HG03432 (cell line): Measurements from ENCODE around the gene WDR41.
"Not testable (repeated sequence)": the region's sequence is repeated elsewhere in the genome, so short reads cannot be mapped to it uniquely, and the experiment has no call there.

Experiments
- ATAC-seq: cut with Tn5 transposase; IDR thresholded peaks from one replicate; pipeline ENCODE4 v1.9.1; 2021; ENCODE audit warnings: mild to moderate bottlenecking, moderate library complexity; ENCODE audit not compliant: unreplicated experiment

Gene WDR41

DNA sequence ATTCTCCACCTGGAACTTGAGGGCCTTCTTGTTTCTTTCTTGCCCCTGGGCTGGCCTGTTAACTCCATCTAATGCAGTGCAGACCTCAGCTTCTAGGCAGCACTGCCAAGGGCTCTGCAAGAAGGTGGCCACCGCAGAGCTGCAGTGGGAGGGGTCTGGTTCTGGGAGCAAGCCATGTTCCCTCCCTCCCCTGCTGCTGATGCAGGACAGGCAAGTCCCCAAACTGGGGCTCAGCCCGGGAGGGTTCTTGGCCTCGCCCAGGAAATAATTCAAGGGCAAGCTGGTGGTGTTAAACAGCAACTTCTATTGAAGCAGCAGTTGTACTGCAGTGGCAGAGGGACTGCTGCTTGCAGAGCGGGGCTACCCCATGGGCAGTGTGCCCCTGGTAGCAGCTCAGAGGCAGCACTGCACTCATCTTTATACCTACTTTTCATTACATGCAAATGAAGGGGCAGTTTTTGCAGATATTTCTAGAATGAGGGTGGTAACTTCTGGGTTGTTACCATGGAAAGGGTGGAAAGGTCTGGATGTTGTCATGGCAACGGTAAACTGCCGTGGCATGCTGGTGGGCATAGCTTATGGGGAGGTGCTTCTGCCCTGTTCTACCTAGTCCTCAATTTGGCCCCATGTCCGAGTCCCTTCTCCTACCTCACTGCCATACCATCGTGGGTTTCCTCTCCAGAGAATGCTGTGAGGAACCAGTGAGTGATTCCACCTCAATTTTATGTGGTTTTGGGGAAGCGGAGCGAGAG, 82.1 kb downstream of the WDR41 start:
- ATAC-seq = no peak

DNA sequence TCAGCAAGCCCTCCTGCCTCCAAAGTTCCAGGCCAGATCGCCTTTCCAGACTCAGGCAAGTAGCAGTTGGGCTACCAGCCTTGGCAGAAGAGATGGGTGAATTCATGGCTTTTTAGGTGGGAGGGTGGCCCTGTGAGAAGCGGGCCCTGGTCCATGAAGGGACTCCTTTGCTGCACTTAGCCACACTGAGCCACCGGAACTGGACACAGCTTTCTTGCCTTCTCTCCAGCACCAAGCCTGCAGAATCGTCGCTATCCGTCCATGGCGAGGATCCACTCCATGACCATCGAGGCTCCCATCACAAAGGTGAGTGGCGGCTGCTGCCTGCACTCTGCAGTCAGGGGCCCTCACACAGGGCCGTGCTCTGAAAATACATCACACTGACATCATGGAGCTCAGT, 85.0 kb downstream of the WDR41 start:
- ATAC-seq = no peak

DNA sequence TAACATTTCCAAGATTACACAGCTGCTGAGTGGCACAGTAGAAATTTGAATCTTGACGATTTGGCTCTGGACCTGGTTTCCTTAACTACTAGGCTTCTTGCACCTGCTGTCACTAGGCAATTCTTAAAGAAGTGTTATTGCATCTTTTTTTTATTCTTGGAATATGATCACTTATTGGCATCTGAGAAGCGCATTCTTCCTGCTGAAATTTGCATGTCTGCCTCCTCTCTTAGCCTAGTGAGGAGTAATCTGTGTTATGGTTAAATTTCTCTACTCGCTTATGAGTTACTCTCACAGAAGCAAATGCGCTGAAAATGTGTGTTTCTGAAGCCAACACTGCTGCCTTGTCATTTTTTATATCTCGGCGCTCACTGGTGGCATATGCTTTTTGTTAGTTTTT, 89.3 kb downstream of the WDR41 start:
- no peak for ATAC-seq

DNA sequence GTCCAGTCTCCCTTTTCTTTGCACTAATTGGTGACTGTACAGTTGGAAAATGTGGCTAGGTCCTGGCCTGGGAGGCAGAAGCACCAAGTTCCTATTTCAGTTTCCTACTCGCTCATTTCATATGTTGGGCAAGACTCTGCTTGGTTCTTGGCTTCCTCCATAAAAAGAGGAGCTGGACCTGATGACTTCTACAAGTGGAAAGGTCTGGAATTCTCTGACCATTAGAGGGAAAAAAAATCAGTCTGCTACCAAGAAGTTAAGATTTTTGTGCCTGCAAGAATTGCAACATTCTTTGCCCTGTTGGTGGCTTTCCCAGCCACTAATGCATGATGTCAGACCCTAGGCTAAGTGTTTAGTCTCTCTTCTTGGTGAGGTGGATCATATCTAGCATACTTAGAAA, 91.5 kb downstream of the WDR41 start:
- no peak for ATAC-seq

DNA sequence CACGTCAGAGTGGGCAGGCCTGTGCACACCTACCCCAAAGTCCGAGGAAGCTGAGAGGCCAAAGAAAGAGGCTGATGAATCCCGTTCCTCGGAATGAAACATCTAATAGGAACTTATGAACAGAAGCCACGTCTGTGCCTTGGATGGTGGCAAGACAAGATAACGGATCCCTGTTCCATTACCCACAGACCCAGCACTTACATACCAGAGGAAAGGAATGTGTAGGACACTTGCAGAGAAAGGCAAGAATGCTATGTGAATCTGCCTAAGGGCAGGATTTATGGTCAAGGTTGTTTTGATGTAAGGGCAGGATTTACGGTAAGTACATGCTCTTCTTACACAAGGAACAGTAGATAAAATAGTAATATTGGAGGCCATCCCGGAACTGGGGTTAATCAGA, 93.2 kb downstream of the WDR41 start:
- ATAC-seq = no peak

DNA sequence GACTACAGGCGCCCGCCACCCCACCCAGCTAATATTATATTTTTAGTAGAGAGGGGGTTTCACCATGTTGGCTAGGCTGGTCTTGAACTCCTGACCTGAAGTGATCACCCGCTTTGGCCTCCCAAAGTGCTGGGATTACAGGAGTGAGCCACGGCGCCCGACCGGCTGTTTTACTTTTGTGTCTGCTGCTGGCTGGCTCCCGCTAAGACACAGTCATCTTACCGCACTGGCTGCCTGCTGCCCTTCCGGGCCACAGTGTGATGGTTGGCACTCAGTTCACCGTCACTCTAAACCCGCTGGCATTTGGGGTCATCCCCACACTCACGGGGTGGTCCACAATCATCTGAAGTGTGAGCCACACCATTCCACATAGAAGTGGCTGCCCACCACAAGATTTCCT, 93.7 kb downstream of the WDR41 start:
- ATAC-seq = no peak

DNA sequence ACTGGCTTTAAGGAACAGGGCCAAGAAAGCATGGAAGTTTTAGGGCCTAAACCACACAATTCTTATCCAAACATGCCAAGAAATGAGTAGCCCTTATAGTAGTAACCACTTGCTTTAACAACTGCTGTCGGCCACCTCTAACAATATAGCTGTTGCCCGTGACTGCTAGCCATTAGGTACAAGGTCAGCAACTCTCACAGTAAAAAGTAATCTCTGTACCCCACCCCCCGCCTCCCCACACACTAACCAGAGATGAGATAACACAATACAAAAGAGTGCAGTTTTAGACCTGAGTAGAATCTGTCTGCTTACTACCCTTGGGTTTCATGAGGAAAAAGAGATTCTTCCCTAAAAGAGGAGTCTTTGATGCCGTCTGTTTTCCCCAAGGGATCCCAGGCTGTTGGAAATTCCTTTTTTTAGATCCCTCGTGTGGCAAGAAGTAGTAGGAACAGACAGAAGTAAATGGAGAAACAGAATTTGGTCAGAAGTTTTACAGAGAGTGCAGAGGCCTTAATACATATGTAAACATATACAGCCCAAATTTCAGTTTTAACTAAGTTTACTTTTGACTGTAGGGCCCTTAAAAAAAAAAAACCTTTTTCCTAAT, 94.3 kb downstream of the WDR41 start:
- ATAC-seq = no peak

DNA sequence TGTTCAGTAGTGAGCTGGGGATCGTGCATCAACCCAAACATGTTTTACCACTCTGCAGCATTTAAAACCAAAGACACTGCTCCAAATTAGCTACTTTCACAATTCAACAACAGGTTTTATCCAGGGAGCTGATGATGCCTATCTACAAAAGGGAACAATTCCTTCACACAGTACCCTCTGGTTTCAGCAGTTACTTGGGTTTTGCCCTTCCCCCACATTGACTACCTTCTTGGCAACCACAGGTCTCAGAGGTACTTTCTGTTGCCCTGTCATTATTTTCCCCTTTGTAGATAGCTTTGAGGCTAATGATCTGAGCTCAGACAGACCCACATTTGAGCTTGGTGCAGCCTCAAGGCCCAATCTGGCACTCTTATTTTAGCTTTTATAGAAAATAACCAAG, 96.1 kb downstream of the WDR41 start:
- ATAC-seq = peak; percentile 66

DNA sequence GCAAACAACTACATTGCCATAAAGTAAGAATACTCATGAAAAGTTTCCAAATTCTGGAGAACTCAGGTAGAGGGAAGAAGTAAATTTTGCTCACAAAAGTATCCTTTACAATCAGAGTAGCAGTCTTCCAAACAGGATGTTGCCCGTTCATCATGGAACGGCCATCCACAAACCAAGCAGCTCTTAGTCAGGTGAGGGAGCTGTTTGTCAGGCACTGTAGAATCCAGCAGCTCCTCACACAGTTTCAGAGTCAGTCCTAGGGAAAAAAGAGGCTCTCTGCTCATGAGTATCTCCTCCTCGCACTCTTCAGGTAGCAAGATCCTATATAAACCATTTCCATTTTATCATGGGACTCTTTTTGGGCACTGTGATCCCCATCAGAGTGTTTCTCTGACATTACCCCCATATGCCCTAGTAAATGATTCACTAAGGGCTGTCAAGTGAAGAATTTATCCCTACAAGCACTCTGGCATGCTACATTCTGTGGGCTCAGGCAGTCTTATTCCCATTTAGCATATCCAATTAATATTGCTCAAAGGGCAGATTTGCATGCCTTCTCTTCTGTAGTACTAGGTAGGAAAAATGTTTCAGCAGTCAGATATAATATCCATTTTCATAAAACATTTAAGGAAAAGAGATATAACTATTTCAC, 97.9 kb downstream of the WDR41 start:
- no peak for ATAC-seq

DNA sequence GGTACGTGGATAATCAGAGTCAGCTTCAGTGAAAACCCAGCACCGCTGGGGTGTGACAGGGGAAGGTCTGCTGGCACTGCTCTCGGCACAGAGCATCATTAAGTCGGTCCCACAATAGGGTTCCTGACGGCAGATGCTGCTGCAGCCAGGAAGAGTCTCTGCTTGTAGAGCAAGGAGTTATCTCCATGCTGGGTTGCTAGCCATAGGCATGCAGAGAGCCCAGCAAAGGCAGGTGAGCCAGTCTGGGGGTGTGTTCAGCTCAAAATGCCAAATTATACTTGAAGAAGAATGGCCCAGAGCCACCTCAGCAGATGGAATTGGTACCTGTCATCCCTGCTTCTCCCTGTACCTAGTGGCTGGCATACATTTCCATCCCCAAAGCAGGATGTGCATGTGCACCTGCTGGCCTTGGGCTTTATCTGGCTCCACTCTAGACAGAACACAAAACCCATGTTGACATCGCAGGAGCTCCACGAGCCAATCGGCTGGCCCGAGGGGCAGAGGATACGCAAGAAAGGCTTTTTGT, 100.8 kb downstream of the WDR41 start:
- ATAC-seq = no peak

DNA sequence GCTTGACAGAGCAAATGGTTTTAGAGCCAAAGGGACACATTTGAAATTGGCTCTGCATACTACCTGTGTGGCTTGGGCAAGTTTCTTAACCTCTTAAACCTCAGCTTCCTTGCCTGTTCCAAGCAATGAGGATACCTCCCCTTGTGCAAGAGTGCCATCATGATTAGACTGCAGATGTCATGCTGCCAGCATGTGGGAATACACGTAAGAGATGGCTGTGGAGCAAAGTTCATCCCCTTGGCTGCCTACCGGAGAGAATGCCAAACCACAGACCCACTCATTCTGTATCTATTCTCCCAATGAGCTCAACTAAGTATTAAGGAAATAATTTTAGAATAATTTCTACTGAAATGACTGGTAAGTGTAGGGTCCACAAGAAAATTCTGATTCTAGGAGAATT, 101.3 kb downstream of the WDR41 start:
- ATAC-seq = no peak

DNA sequence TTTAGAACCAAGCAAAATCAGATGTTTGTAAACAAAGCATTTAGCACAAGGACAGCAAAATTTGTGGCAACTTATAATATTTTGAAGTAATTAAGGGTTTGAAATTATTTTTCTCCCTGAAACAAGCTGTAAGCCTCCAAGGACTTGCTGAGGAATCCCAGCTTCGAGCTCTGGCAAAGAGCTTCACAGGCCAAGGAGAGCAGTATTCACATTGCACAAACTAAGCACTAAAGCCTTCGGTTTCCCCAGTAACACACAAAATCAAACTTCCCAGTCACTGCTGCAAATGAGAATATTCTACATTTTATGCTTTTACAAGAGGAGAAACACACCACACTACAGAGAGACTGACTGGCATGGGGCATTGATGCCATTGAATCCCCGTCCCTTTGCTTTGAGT, 101.9 kb downstream of the WDR41 start:
- no peak for ATAC-seq

DNA sequence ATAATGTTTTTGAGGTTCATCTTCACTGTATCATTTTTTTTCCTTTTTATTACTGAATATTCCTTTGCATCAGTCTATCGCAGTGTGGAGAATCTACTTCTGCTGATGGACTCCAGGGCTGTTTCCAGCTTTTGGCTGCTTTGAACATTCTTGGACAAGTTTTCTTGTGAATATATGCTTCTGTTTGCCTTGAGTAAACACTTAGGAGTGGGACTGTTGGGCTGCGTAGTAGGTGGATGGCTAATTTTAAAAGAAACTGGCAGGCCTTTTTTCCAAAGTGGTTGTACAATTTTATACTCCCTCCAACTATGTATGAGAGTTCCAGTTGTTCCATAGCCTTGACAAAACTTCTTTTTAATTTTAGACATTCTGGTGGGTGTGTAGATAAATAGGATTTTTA, 102.4 kb downstream of the WDR41 start:
- ATAC-seq = no peak

DNA sequence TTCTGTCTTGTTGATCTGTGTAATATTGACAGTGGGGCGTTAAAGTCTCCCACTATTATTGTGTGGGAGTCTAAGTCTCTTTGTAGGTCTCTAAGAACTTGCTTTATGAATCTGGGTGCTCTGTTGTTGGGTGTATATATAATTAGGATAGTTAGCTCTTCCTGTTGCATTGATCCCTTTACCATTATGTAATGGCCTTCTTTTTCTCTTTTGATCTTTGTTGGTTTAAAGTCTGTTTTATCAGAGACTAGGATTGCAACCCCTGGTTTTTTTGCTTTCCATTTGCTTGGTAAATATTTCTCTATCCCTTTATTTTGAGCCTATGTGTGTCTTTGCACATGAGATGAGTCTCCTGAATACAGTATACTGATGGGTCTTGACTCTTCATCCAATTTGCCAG, 105.8 kb downstream of the WDR41 start:
- ATAC-seq = not testable (repeated sequence)

DNA sequence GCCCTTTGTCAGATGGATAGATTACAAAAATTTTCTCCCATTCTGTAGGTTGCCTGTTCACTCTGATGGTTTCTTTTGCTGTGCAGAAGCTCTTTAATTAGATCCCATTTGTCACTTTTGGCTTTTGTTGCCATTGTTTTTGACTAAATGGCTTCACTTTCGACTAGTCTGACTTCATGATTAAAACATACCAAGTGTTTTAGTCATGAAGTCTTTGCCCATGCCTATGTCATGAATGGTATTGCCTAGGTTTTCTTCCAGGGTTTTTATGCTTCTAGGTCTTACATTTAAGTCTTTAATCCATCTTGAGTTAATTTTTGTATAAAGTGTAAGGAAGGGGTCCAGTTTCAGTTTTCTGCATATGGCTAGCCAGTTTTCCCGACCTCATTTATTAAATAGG, 108.8 kb downstream of the WDR41 start:
- not testable (repeated sequence) for ATAC-seq
